BJ (cell line): Measurements from ENCODE around the gene ATP6V0A1. TPM values are rescaled to one million over a fixed set of nuclear protein-coding genes. Genes with fewer than 3 reads are reported as not detected.

Source experiments
- CTCF ChIA-PET: fragments of 350-600 bp; formaldehyde crosslinking; extraction: SDS; loops from one replicate; lab custom pipeline; 2021; ENCODE audit warnings: antibody characterized with exemption, inconsistent platforms; lab: Yijun Ruan, JAX
- POLR2A ChIA-PET: fragments of 300-600 bp; sonication (Branson Sonifier 250); formaldehyde crosslinking; extraction: SDS; loops from one replicate; lab custom pipeline; 2021; ENCODE audit warnings: antibody characterized with exemption; lab: Charles Lee
- DNase-seq: peaks from one replicate; pipeline ENCODE4 v3.0.0-alpha.2; 2011; ENCODE audit warnings: low read depth
- H3K27me3 ChIP-seq: 2 replicates; pipeline ENCODE4 v1.6.0; 2011; ENCODE audit warnings: low read length; ENCODE audit not compliant: control insufficient read depth, insufficient read depth
- H3K36me3 ChIP-seq: 2 replicates; pipeline ENCODE4 v1.5.1; 2011; ENCODE audit warnings: low read length; ENCODE audit not compliant: control insufficient read depth, insufficient read depth
- H3K4me3 ChIP-seq: 2 replicates; pipeline ENCODE4 v1.5.1; 2011; ENCODE audit warnings: low read depth, mild to moderate bottlenecking, control low read depth, low read length
- CTCF ChIP-seq: IDR thresholded peaks from 2 replicates; pipeline ENCODE4 v1.5.1; 2011; ENCODE audit warnings: low read depth, mild to moderate bottlenecking, control low read depth, inconsistent platforms, low read length, moderate library complexity; ENCODE audit not compliant: insufficient read depth
- polyA plus RNA-seq: library from polyadenylated mRNA; depleted of rRNA; stranded (reverse); fragments of >200 nt; gene quantifications from 2 replicates; pipeline ENCODE4 v1.2.3, GENCODE V29; 2011

ATP6V0A1 gene
- polyA plus RNA-seq, 1 experiment, result 37.1 TPM

GRCh38 chr17:42564815-42565522 is 106.3 kb downstream of the ATP6V0A1 start:
- no peak overlapping the region for H3K4me3 ChIP-seq
- no peak for TF ChIP-seq CTCF
- no peak for DNase-seq
- ChIA-PET CTCF (interaction anchor here (0.9 to 1.2 kb wide), 2 partner anchors 13 to 115 kb away, joined by 4 read pairs; no protein-coding TSS in a partner anchor), POLR2A (no interaction called here)
- H3K36me3 ChIP-seq, result peaks cover 34% of the 10 kb centered on the region
- no peaks in the 10 kb centered on the region for H3K27me3 ChIP-seq

DNA sequence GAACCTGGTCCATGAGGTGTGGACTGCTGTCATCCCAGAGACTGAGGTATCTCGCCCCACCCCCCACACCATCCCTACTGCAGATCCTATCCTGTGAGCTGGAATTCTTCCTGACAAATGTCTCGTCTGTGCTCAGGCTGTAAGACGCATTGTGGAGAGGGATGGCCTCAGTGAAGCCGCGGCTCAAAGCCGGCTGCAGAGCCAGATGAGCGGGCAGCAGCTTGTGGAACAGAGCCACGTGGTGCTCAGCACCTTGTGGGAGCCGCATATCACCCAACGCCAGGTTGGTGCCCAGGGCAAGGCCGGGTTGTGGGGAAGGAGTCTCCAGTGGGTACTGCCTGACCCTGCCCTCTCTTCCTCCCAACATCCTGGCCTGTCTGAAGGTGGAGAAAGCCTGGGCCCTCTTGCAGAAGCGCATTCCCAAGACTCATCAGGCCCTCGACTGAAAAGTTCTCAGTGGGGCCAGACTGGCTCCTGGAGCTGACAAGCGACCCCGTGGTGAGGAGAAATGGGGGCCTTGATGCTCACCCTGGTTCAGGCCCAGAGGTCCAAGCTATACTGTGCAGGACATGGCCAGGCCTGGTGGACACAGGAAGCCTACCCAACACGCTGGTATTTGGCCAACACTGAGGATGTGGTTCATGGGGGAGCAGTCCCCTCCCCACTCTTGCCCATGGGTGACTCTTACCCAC is 107.0 kb downstream of the ATP6V0A1 start:
- ChIA-PET POLR2A (no interaction called here), CTCF (interaction anchor here (0.7 to 1.2 kb wide), 2 partner anchors 13 kb away, joined by 3 to 4 read pairs; no protein-coding TSS in a partner anchor)
- H3K27me3 ChIP-seq, result no peaks in the 10 kb centered on the region
- peaks cover 36% of the 10 kb centered on the region for H3K36me3 ChIP-seq
- H3K4me3 ChIP-seq, result no peak overlapping the region
- no peak for DNase-seq
- no peak for TF ChIP-seq CTCF

- H3K27me3 ChIP-seq, result no peaks in the 10 kb centered on the region
- no peak for DNase-seq
- peak overlapping the region; percentile 97 for H3K4me3 ChIP-seq
- peaks cover 39% of the 10 kb centered on the region for H3K36me3 ChIP-seq
- ChIA-PET POLR2A (no interaction called here), CTCF (interaction anchor here (0.7 to 1.0 kb wide), 2 partner anchors 12 kb away, joined by 3 to 4 read pairs; no protein-coding TSS in a partner anchor)
- no peak for TF ChIP-seq CTCF
These were observed 107.7 kb downstream of the ATP6V0A1 start for GRCh38 chr17:42566215-42566882.

- POLR2A ChIA-PET, result interaction anchor here (0.6 kb wide), 1 partner anchor 429 kb away, joined by 4 read pairs; no protein-coding TSS in a partner anchor
- Histone ChIP-seq H3K27me3 (no peaks in the 10 kb centered on the region), H3K4me3 (peak within 1 kb of the TSS; percentile 97), H3K36me3 (peaks cover 43% of the 10 kb centered on the region)
- TF ChIP-seq CTCF, result no peak
- DNase-seq, result peak; percentile 39
- CTCF ChIA-PET, result interaction anchor here (1.0 to 2.0 kb wide), 3 partner anchors 11 to 19 kb away, joined by 3 to 11 read pairs (median 4); partner anchors contain the start of gene PSMC3IP
These were observed 108.3 kb downstream of the ATP6V0A1 start, which contains the start of gene MLX for GRCh38 chr17:42566883-42567573. Gene MLX (plus strand): TSS chr17:42567100. CDS start chr17:42567125, 25 bp downstream.
